Mesothelial cell of epicardium (in vitro differentiated cells): ENCODE results near the gene STK16. TPM values are rescaled to one million over a fixed set of nuclear protein-coding genes. Genes with fewer than 3 reads are reported as not detected.

Experiments used
- DNase-seq, 2 experiments: peaks; one replicate each; pipeline ENCODE4 v3.0.0; 2021; ENCODE audit warnings: low spot score in 2 of 2; ENCODE audit not compliant: unreplicated experiment in 2 of 2
- H3K27ac Mint-ChIP-seq: 2 replicates; pipeline ENCODE4 v1.8.0; 2021; ENCODE audit warnings: mixed read lengths
- H3K27me3 Mint-ChIP-seq: 2 replicates; pipeline ENCODE4 v1.8.0; 2021; ENCODE audit warnings: low read depth, mixed read lengths
- H3K36me3 Mint-ChIP-seq: 2 replicates; pipeline ENCODE4 v1.8.0; 2021; ENCODE audit warnings: mixed read lengths
- H3K4me1 Mint-ChIP-seq: 2 replicates; pipeline ENCODE4 v1.8.0; 2021; ENCODE audit warnings: mixed read lengths
- H3K4me3 Mint-ChIP-seq: 2 replicates; pipeline ENCODE4 v1.8.0; 2021; ENCODE audit warnings: mild to moderate bottlenecking, moderate library complexity, mixed read lengths
- H3K9me3 Mint-ChIP-seq: 2 replicates; pipeline ENCODE4 v1.8.0; 2021; ENCODE audit warnings: mixed read lengths
- CTCF ChIP-seq: fragments of 200-600 bp; sonication (generic); IDR thresholded peaks from one replicate; pipeline ENCODE4 v1.5.0; 2021; ENCODE audit warnings: antibody characterized with exemption; ENCODE audit not compliant: unreplicated experiment
- total RNA-seq: library from RNA; stranded (reverse); gene quantifications from 3 replicates; pipeline ENCODE4 v1.2.1, GENCODE V29; 2021

STK16 gene
- total RNA-seq, 1 donor from 2014 or later = 31.2 TPM

- peak; percentile 12 for TF ChIP-seq CTCF
- DNase-seq = peak; percentile 96 to 97
- Mint-ChIP-seq H3K4me3 (peak within 1 kb of the TSS; percentile 85), H3K36me3 (peaks cover 10% of the 10 kb centered on the region), H3K27ac (peak within 1 kb of the TSS; percentile 95), H3K9me3 (no peaks in the 10 kb centered on the region), H3K4me1 (peaks cover 34% of the 10 kb centered on the region), H3K27me3 (no peaks in the 10 kb centered on the region)
Observed at GRCh38 chr2:219279151-219279915, 34.1 kb downstream of the STK16 start, which contains the start of gene DNAJB2. TSS of gene DNAJB2 (plus strand) at chr2:219279366. CDS start at chr2:219279834, 468 bp downstream.

DNA sequence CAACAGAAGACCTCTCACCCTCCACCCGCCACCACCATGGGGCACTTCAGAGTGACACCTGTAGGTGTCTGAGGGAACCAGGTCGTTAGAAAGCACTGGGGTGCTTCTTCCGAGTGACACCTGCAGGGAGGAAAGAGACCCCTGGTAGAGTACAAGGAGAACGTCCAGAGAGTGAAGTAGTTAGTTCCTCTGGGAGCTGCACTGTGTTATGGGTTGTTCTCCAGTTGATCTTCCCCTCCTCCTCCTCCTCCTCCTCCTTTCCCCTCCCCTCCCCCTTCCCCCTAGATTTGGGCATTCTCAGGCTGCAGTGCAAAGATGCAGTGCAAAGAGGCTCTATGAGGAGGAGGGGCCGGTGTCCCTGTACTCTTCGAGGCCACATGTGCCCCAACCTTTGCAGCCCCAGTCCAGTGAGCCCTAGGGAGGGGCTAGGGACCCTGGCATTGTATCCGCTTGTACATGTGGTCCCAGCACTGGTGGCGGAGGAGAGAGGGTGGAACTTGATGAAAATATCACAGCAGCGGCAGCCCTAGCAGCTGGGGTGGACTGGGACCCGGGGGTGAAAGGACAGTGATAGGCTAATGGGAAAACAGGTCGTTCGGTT is 34.7 kb downstream of the STK16 start:
- TF ChIP-seq CTCF = no peak
- no peak for DNase-seq
- peak overlapping the region; percentile 86 for H3K27ac Mint-ChIP-seq
- no peaks in the 10 kb centered on the region for H3K27me3 Mint-ChIP-seq
- H3K9me3 Mint-ChIP-seq = no peaks in the 10 kb centered on the region
- peaks cover 27% of the 10 kb centered on the region for H3K4me1 Mint-ChIP-seq
- H3K36me3 Mint-ChIP-seq = peaks cover 10% of the 10 kb centered on the region
- peak overlapping the region; percentile 85 for H3K4me3 Mint-ChIP-seq

GRCh38 chr2:219280651-219281050 is 35.4 kb downstream of the STK16 start:
- no peak overlapping the region for H3K27ac Mint-ChIP-seq
- no peak for DNase-seq
- TF ChIP-seq CTCF = no peak
- no peaks in the 10 kb centered on the region for H3K9me3 Mint-ChIP-seq
- peak overlapping the region; percentile 85 for H3K4me3 Mint-ChIP-seq
- peaks cover 27% of the 10 kb centered on the region for H3K4me1 Mint-ChIP-seq
- H3K27me3 Mint-ChIP-seq = no peaks in the 10 kb centered on the region
- peaks cover 10% of the 10 kb centered on the region for H3K36me3 Mint-ChIP-seq

- no peaks in the 10 kb centered on the region for H3K9me3 Mint-ChIP-seq
- DNase-seq = no peak
- H3K36me3 Mint-ChIP-seq = peaks cover 10% of the 10 kb centered on the region
- H3K27ac Mint-ChIP-seq = no peak overlapping the region
- peaks cover 32% of the 10 kb centered on the region for H3K4me1 Mint-ChIP-seq
- TF ChIP-seq CTCF = no peak
- no peaks in the 10 kb centered on the region for H3K27me3 Mint-ChIP-seq
- H3K4me3 Mint-ChIP-seq = no peak overlapping the region
Observed at GRCh38 chr2:219281588-219281987, 36.3 kb downstream of the STK16 start.

- no peak overlapping the region for H3K4me3 Mint-ChIP-seq
- H3K4me1 Mint-ChIP-seq = peaks cover 32% of the 10 kb centered on the region
- H3K36me3 Mint-ChIP-seq = peaks cover 10% of the 10 kb centered on the region
- no peak overlapping the region for H3K27ac Mint-ChIP-seq
- H3K27me3 Mint-ChIP-seq = no peaks in the 10 kb centered on the region
- no peak for DNase-seq
- no peak for TF ChIP-seq CTCF
- H3K9me3 Mint-ChIP-seq = no peaks in the 10 kb centered on the region
Observed at GRCh38 chr2:219282375-219282774, 37.1 kb downstream of the STK16 start.
